Measurements from ENCODE around the gene KCNMB1. TPM values are rescaled to one million over a fixed set of nuclear protein-coding genes. Genes with fewer than 3 reads are reported as not detected.

The KCNMB1 gene
- total RNA-seq, 1 experiment from 2014 or later: not detected

- H3K36me3 ChIP-seq: no peaks in the 10 kb centered on the region
- H3K27ac ChIP-seq: no peak overlapping the region
- H3K4me3 ChIP-seq: no peak overlapping the region
- H3K4me1 ChIP-seq: peaks cover 7% of the 10 kb centered on the region
- no peak for DNase-seq
- H3K9me3 ChIP-seq (replicated peaks): no peaks in the 10 kb centered on the region
- no peaks in the 10 kb centered on the region for H3K27me3 ChIP-seq
Measured at GRCh38 chr5:170404398-170404797, 15.2 kb upstream of the KCNMB1 start.

- Histone ChIP-seq H3K9me3 (replicated peaks) (no peaks in the 10 kb centered on the region), H3K36me3 (no peaks in the 10 kb centered on the region), H3K4me1 (peaks cover 7% of the 10 kb centered on the region), H3K27ac (no peak overlapping the region), H3K4me3 (no peak overlapping the region), H3K27me3 (no peaks in the 10 kb centered on the region)
- no peak for DNase-seq
Measured at GRCh38 chr5:170403675-170404074, 14.5 kb upstream of the KCNMB1 start.

GRCh38 chr5:170402508-170402907 lies 13.3 kb upstream of the KCNMB1 start:
- no peak for DNase-seq
- peaks cover 8% of the 10 kb centered on the region; the same call in 1 of the 2 replicates for H3K27me3 ChIP-seq
- H3K27ac ChIP-seq: no peak overlapping the region
- H3K4me1 ChIP-seq: peaks cover under 1% of the 10 kb centered on the region
- no peak overlapping the region for H3K4me3 ChIP-seq
- H3K9me3 ChIP-seq (replicated peaks): no peaks in the 10 kb centered on the region
- no peaks in the 10 kb centered on the region for H3K36me3 ChIP-seq

- DNase-seq: no peak
- H3K36me3 ChIP-seq: no peaks in the 10 kb centered on the region
- no peaks in the 10 kb centered on the region for H3K9me3 ChIP-seq (replicated peaks)
- H3K4me3 ChIP-seq: no peak overlapping the region
- H3K27me3 ChIP-seq: peaks cover 8% of the 10 kb centered on the region; the same call in 1 of the 2 replicates
- H3K27ac ChIP-seq: no peak overlapping the region
- no peaks in the 10 kb centered on the region for H3K4me1 ChIP-seq
Measured at GRCh38 chr5:170397059-170397458, 7.9 kb upstream of the KCNMB1 start.

- Histone ChIP-seq H3K27ac (no peak overlapping the region), H3K27me3 (peaks cover 8% of the 10 kb centered on the region; the same call in 1 of the 2 replicates), H3K36me3 (no peaks in the 10 kb centered on the region), H3K4me1 (no peaks in the 10 kb centered on the region), H3K9me3 (replicated peaks) (no peaks in the 10 kb centered on the region), H3K4me3 (no peak overlapping the region)
- no peak for DNase-seq
Measured at GRCh38 chr5:170393958-170394357, 4.8 kb upstream of the KCNMB1 start.

- H3K27me3 ChIP-seq: peaks cover 5% of the 10 kb centered on the region; the same call in 1 of the 2 replicates
- H3K4me1 ChIP-seq: no peaks in the 10 kb centered on the region
- no peak for DNase-seq
- no peaks in the 10 kb centered on the region for H3K9me3 ChIP-seq (replicated peaks)
- no peak overlapping the region for H3K4me3 ChIP-seq
- H3K27ac ChIP-seq: no peak overlapping the region
- no peaks in the 10 kb centered on the region for H3K36me3 ChIP-seq
Measured at GRCh38 chr5:170393235-170393634, 4.1 kb upstream of the KCNMB1 start.

GRCh38 chr5:170390472-170390871 lies 1.3 kb upstream of the KCNMB1 start:
- no peaks in the 10 kb centered on the region for H3K27me3 ChIP-seq
- no peak overlapping the region for H3K4me3 ChIP-seq
- DNase-seq: no peak
- H3K4me1 ChIP-seq: no peaks in the 10 kb centered on the region
- H3K9me3 ChIP-seq (replicated peaks): no peaks in the 10 kb centered on the region
- H3K36me3 ChIP-seq: no peaks in the 10 kb centered on the region
- H3K27ac ChIP-seq: no peak overlapping the region

GRCh38 chr5:170389550-170389892 lies 354 bp upstream of the KCNMB1 start:
- Histone ChIP-seq H3K4me3 (no peak overlapping the region), H3K27me3 (no peaks in the 10 kb centered on the region), H3K27ac (no peak overlapping the region), H3K4me1 (no peaks in the 10 kb centered on the region), H3K36me3 (no peaks in the 10 kb centered on the region), H3K9me3 (replicated peaks) (no peaks in the 10 kb centered on the region)
- DNase-seq: no peak

GRCh38 chr5:170387775-170388639 lies 1.2 kb downstream of the KCNMB1 start:
- H3K27me3 ChIP-seq: peaks cover 3% of the 10 kb centered on the region; the same call in 1 of the 2 replicates
- no peak overlapping the region for H3K27ac ChIP-seq
- no peak overlapping the region for H3K4me3 ChIP-seq
- DNase-seq: no peak
- H3K4me1 ChIP-seq: no peaks in the 10 kb centered on the region
- H3K9me3 ChIP-seq (replicated peaks): no peaks in the 10 kb centered on the region
- no peaks in the 10 kb centered on the region for H3K36me3 ChIP-seq

- peaks cover 3% of the 10 kb centered on the region; the same call in 1 of the 2 replicates for H3K27me3 ChIP-seq
- H3K4me3 ChIP-seq: no peak overlapping the region
- H3K4me1 ChIP-seq: no peaks in the 10 kb centered on the region
- no peak overlapping the region for H3K27ac ChIP-seq
- H3K9me3 ChIP-seq (replicated peaks): no peaks in the 10 kb centered on the region
- H3K36me3 ChIP-seq: no peaks in the 10 kb centered on the region
- DNase-seq: no peak
Measured at GRCh38 chr5:170386743-170387395, 2.3 kb downstream of the KCNMB1 start.

- Histone ChIP-seq H3K9me3 (replicated peaks) (no peaks in the 10 kb centered on the region), H3K36me3 (no peaks in the 10 kb centered on the region), H3K4me1 (no peaks in the 10 kb centered on the region), H3K4me3 (no peak overlapping the region), H3K27me3 (peaks cover 6% of the 10 kb centered on the region; the same call in 1 of the 2 replicates), H3K27ac (no peak overlapping the region)
- DNase-seq: no peak
Measured at GRCh38 chr5:170383227-170383626, 5.9 kb downstream of the KCNMB1 start.

- no peak overlapping the region for H3K4me3 ChIP-seq
- H3K27me3 ChIP-seq: peaks cover 7% of the 10 kb centered on the region; the same call in 1 of the 2 replicates
- no peak for DNase-seq
- no peak overlapping the region for H3K27ac ChIP-seq
- no peaks in the 10 kb centered on the region for H3K4me1 ChIP-seq
- no peaks in the 10 kb centered on the region for H3K36me3 ChIP-seq
- H3K9me3 ChIP-seq (replicated peaks): no peaks in the 10 kb centered on the region
Measured at GRCh38 chr5:170382790-170383189, 6.4 kb downstream of the KCNMB1 start.

- peak; percentile 13 to 38 for DNase-seq
- Histone ChIP-seq H3K36me3 (no peaks in the 10 kb centered on the region), H3K27ac (no peak overlapping the region), H3K27me3 (peaks cover 7% of the 10 kb centered on the region; the same call in 1 of the 2 replicates), H3K4me1 (no peaks in the 10 kb centered on the region), H3K9me3 (replicated peaks) (no peaks in the 10 kb centered on the region), H3K4me3 (no peak overlapping the region)
Measured at GRCh38 chr5:170380361-170380951, 8.7 kb downstream of the KCNMB1 start.

- H3K9me3 ChIP-seq (replicated peaks): no peaks in the 10 kb centered on the region
- no peaks in the 10 kb centered on the region for H3K36me3 ChIP-seq
- H3K27ac ChIP-seq: no peak overlapping the region
- no peak for DNase-seq
- no peak overlapping the region for H3K4me3 ChIP-seq
- H3K4me1 ChIP-seq: no peaks in the 10 kb centered on the region
- H3K27me3 ChIP-seq: peaks cover 4% of the 10 kb centered on the region; the same call in 1 of the 2 replicates
Measured at GRCh38 chr5:170378740-170379139, 10.4 kb downstream of the KCNMB1 start.

- Histone ChIP-seq H3K27me3 (peaks cover 4% of the 10 kb centered on the region; the same call in 1 of the 2 replicates), H3K4me3 (no peak overlapping the region), H3K27ac (no peak overlapping the region), H3K36me3 (no peaks in the 10 kb centered on the region), H3K4me1 (no peaks in the 10 kb centered on the region), H3K9me3 (replicated peaks) (no peaks in the 10 kb centered on the region)
- no peak for DNase-seq
Measured at GRCh38 chr5:170377027-170377426, 12.1 kb downstream of the KCNMB1 start.

Data from SJCRH30 (cell line).